Endothelial cell of umbilical vein (primary cell): ENCODE measurements around the gene USH1C. TPM values are rescaled to one million over a fixed set of nuclear protein-coding genes. Genes with fewer than 3 reads are reported as not detected.

Experiments
- BruUV-seq: library from RNA; stranded (reverse); fragments of 400-500 nt; replicated peaks from 2 replicates; lab custom pipeline; 2021; lab: Mats Ljungman, UMichigan
- CTCF ChIA-PET: fragments of 300-600, 350-600 bp; sonication (Branson Sonifier 250); formaldehyde crosslinking; loops from one replicate; lab custom pipeline; 2021; ENCODE audit warnings: antibody characterized with exemption, inconsistent platforms; lab: Charles Lee
- POLR2A ChIA-PET: fragments of 300-600, 350-600 bp; sonication (Branson Sonifier 250); formaldehyde crosslinking; loops from one replicate; lab custom pipeline; 2021; ENCODE audit warnings: antibody characterized with exemption, inconsistent platforms; lab: Charles Lee
- DNase-seq: peaks from one replicate; pipeline ENCODE4 v3.0.0-alpha.2; 2011; ENCODE audit warnings: low read depth, low spot score
- FAIRE-seq: peaks from 2 replicates; lab custom pipeline; 2011; peaks lifted over from hg19 to GRCh38; lab: Jason Lieb, UNC
- H2AFZ ChIP-seq: 2 replicates; pipeline ENCODE4 v1.6.0; 2012; ENCODE audit warnings: low read depth, low read length, control low read depth, inconsistent platforms
- H3K27ac ChIP-seq: 2 replicates; pipeline ENCODE4 v1.5.1; 2011; ENCODE audit warnings: low read depth, mild to moderate bottlenecking, control low read depth, low read length, moderate library complexity; ENCODE audit not compliant: insufficient read depth
- H3K27me3 ChIP-seq, 2 experiments: 2 replicates each; pipeline versions ENCODE4 v1.6.0 to v1.6.1; 2011; ENCODE audit warnings: low read length in 2 of 2, mixed read lengths in 1 of 2; ENCODE audit not compliant: control insufficient read depth in 2 of 2, insufficient read depth in 2 of 2
- H3K36me3 ChIP-seq, 2 experiments: 2 replicates in 1 of 2; 3 replicates in 1 of 2; pipeline ENCODE4 v1.5.1; 2011; ENCODE audit warnings: low read length in 2 of 2, mild to moderate bottlenecking in 1 of 2, moderate library complexity in 1 of 2; ENCODE audit not compliant: control insufficient read depth in 2 of 2, insufficient read depth in 2 of 2; ENCODE audit errors: extremely low read depth in 1 of 2
- H3K4me1 ChIP-seq: 3 replicates; pipeline ENCODE4 v1.5.1; 2011; ENCODE audit warnings: mild to moderate bottlenecking, low read length; ENCODE audit not compliant: control insufficient read depth, insufficient read depth; ENCODE audit errors: extremely low read depth
- H3K4me2 ChIP-seq: 2 replicates; pipeline ENCODE4 v1.6.1; 2011; ENCODE audit warnings: low read length, control low read depth, mixed read lengths; ENCODE audit not compliant: insufficient read depth
- H3K4me3 ChIP-seq, 3 experiments: fragments of 200-600 bp in 1 of 3; sonication (generic), shearing (Covaris generic) in 1 of 3; replicated peaks in 1 of 3; 2 replicates each; pipeline ENCODE4 v1.5.1; 2011 to 2016; ENCODE audit warnings: control low read depth in 3 of 3, low read length in 3 of 3, mild to moderate bottlenecking in 2 of 3, inconsistent platforms in 1 of 3, low read depth in 1 of 3, moderate library complexity in 1 of 3; ENCODE audit not compliant: insufficient read depth in 1 of 3
- H3K79me2 ChIP-seq: 2 replicates; pipeline ENCODE4 v1.6.0; 2012; ENCODE audit warnings: low read length, inconsistent platforms; ENCODE audit not compliant: control insufficient read depth, insufficient read depth
- H3K9ac ChIP-seq: replicated peaks from 2 replicates; pipeline ENCODE3; 2011; ENCODE audit warnings: low read length, control low read depth; ENCODE audit not compliant: insufficient read depth; ENCODE audit errors: extremely low read depth
- H3K9me1 ChIP-seq: replicated peaks from 3 replicates; pipeline ENCODE4 v1.6.0; 2011; ENCODE audit warnings: mild to moderate bottlenecking, low read length; ENCODE audit not compliant: control insufficient read depth, insufficient read depth; ENCODE audit errors: extremely low read depth
- H3K9me3 ChIP-seq: replicated peaks from 2 replicates; pipeline ENCODE4 v1.5.1; 2012; ENCODE audit warnings: low read length, inconsistent platforms; ENCODE audit not compliant: control insufficient read depth, insufficient read depth
- H4K20me1 ChIP-seq: replicated peaks from 2 replicates; pipeline ENCODE3; 2011; ENCODE audit warnings: mild to moderate bottlenecking, low read length; ENCODE audit not compliant: control insufficient read depth, insufficient read depth; ENCODE audit errors: extremely low read depth
- EZH2 ChIP-seq: IDR thresholded peaks from 2 replicates; pipeline ENCODE4 v1.6.1; 2012; ENCODE audit warnings: borderline replicate concordance, low read depth, mild to moderate bottlenecking, moderate library complexity, low read length, inconsistent platforms; ENCODE audit not compliant: severe bottlenecking
- FOS ChIP-seq: IDR thresholded peaks from 2 replicates; pipeline ENCODE4 v1.6.1; 2011; ENCODE audit warnings: mild to moderate bottlenecking, low read length, moderate library complexity, borderline replicate concordance; ENCODE audit not compliant: insufficient read depth
- GATA2 ChIP-seq: IDR thresholded peaks from 2 replicates; pipeline ENCODE4 v1.7.0; 2011; ENCODE audit warnings: low read depth, mild to moderate bottlenecking, moderate library complexity, mixed read lengths, low read length; ENCODE audit not compliant: insufficient read length, insufficient read depth
- JUN ChIP-seq: IDR thresholded peaks from 2 replicates; pipeline ENCODE4 v1.6.1; 2011; ENCODE audit warnings: borderline replicate concordance, low read depth; ENCODE audit not compliant: insufficient read length, insufficient read depth
- MYC ChIP-seq: IDR thresholded peaks from one replicate; pipeline ENCODE4 v1.6.1; 2011; ENCODE audit warnings: mild to moderate bottlenecking, low read depth, low read length
- POLR2A ChIP-seq: IDR thresholded peaks from 2 replicates; pipeline ENCODE4 v1.6.1; 2012; ENCODE audit warnings: low read depth, mild to moderate bottlenecking, control low read depth, low read length
- POLR2AphosphoS5 ChIP-seq: IDR thresholded peaks from 2 replicates; pipeline ENCODE4 v1.6.1; 2012; ENCODE audit warnings: low read depth, mild to moderate bottlenecking, control low read depth, low read length, moderate library complexity; ENCODE audit not compliant: insufficient read depth
- dilution Hi-C: fragments of 300-500 bp; cut with MboI; formaldehyde crosslinking; loops from one replicate; pipeline ENCODE4 v1.15.0; 2019; ENCODE audit warnings: low sequenced_read_pairs; ENCODE audit not compliant: extremely low pct_ligation_motif_present
- intact Hi-C: fragments of 100-400 bp; cut with micrococcal nuclease; formaldehyde crosslinking; loops from one replicate; pipeline ENCODE4 v1.10.0; 2022
- polyA plus RNA-seq, 4 experiments: library from polyadenylated mRNA; depleted of rRNA in 3 of 4; stranded (reverse) in 3 of 4; unstranded in 1 of 4; fragments of >200 nt; gene quantifications; 2 replicates each; pipeline versions ENCODE4 v1.2.1 to v1.2.3, GENCODE V29; 2011 to 2012; ENCODE audit warnings: missing spikeins in 1 of 4
- total RNA-seq: library from RNA; stranded (reverse); gene quantifications from 2 replicates; pipeline ENCODE4 v1.2.3, GENCODE V29; 2021
- TF ChIP-seq, protein P1 (sequence below), 2 donors: IDR thresholded peaks; 1 replicate in 1 of 2; 2 replicates in 1 of 2; pipeline ENCODE4 v1.5.1; 2011; ENCODE audit warnings: low read length in 2 of 2, mild to moderate bottlenecking in 2 of 2, moderate library complexity in 2 of 2, control low read depth in 1 of 2, inconsistent platforms in 1 of 2, low read depth in 1 of 2; ENCODE audit not compliant: insufficient read depth in 1 of 2; ENCODE audit errors: extremely low read depth in 1 of 2
- TF ChIP-seq, protein P2 (sequence below): IDR thresholded peaks from 2 replicates; pipeline ENCODE4 v1.6.1; 2011; ENCODE audit not compliant: insufficient read depth, insufficient read length

Gene USH1C
- total and polyA plus RNA-seq, 2 donors (not counting 3 experiments of a cell fraction or from before 2014, with no cell fraction given) = not detected

DNA sequence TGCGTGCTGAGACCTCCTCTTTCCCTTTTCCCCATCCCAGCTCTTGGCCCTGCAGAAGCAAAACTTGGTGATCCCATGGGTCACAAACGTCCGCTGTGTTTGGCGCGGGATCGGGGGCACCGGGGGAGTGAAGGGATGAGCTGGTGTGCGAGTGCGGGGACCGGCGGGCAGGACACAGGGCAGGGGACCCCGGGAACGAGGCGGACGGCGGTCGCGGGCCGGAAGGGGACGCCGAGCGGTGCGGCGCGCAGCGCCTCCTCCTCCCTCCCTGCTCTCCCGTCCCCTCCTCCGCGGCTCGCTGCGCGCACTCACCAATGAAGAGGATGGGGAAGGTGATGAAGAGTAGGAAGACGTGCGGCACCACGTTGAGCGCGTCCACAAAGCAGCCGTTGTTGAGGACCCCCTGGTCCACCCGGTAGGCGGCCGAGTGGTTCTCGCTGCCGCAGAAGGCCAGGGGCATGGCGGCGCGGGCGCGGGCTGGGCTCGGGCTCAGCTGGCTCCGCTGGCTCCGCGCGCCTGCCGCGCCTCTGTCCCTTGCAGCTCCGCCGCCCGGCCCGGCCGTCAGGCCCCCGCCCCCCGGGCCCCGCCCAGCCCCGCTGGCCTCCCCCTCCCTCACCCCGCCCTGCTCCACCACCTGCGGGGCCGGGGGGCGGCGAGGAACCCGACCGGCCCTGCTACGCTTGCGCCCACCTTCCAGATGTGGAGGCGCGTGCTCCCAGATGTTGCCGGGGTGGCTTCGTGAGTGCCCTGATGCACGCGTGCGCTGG lies 67.7 kb downstream of the USH1C start, which contains the start of gene ABCC8:
TSS of gene ABCC8 (minus strand) at position 529 of the 767 bp plus-strand sequence. CDS start at position 460, 69 bp downstream.
- TF ChIP-seq, protein P1, sequence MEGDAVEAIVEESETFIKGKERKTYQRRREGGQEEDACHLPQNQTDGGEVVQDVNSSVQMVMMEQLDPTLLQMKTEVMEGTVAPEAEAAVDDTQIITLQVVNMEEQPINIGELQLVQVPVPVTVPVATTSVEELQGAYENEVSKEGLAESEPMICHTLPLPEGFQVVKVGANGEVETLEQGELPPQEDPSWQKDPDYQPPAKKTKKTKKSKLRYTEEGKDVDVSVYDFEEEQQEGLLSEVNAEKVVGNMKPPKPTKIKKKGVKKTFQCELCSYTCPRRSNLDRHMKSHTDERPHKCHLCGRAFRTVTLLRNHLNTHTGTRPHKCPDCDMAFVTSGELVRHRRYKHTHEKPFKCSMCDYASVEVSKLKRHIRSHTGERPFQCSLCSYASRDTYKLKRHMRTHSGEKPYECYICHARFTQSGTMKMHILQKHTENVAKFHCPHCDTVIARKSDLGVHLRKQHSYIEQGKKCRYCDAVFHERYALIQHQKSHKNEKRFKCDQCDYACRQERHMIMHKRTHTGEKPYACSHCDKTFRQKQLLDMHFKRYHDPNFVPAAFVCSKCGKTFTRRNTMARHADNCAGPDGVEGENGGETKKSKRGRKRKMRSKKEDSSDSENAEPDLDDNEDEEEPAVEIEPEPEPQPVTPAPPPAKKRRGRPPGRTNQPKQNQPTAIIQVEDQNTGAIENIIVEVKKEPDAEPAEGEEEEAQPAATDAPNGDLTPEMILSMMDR (IDR thresholded peaks at IDR 0.05; ENCODE audit: extremely low read depth in 1 of 2, insufficient read depth in 1 of 2, low read depth in 1 of 2, low read length in 2 of 2) = no peak
- no peak for TF ChIP-seq POLR2AphosphoS5
- no peak for TF ChIP-seq JUN
- no peak for TF ChIP-seq FOS
- TF ChIP-seq EZH2 = no peak
- TF ChIP-seq, protein P2, sequence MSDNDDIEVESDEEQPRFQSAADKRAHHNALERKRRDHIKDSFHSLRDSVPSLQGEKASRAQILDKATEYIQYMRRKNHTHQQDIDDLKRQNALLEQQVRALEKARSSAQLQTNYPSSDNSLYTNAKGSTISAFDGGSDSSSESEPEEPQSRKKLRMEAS = no peak
- no peak for TF ChIP-seq GATA2
- no peak for TF ChIP-seq POLR2A
- no peak for TF ChIP-seq MYC
- Histone ChIP-seq H2AFZ (no peak within 1 kb of the TSS), H3K4me1 (no peaks in the 10 kb centered on the region), H3K27me3 (peaks cover 43 to 54% of the 10 kb centered on the region in 2 experiments), H3K36me3 (no peaks in the 10 kb centered on the region), H3K4me2 (no peak within 1 kb of the TSS), H4K20me1 (no peaks in the 10 kb centered on the region), H3K27ac (no peak within 1 kb of the TSS), H3K9me1 (no peaks in the 10 kb centered on the region), H3K9me3 (no peaks in the 10 kb centered on the region), H3K79me2 (no peaks in the 10 kb centered on the region), H3K4me3 (no peak within 1 kb of the TSS), H3K9ac (no peak within 1 kb of the TSS)
- FAIRE-seq = no peak
- no TSS peak for BruUV-seq
- POLR2A ChIA-PET = no interaction called here
- DNase-seq = no peak
- dilution Hi-C loops = no loop called here
- intact Hi-C loops = no loop called here
- CTCF ChIA-PET = no interaction called here
